OCI-LY1 (cell line): ENCODE measurements around the gene FOXK2.

ENCODE experiments used
- H2AFZ ChIP-seq: fragments of 200-600 bp; sonication (generic), shearing (Covaris generic); 2 replicates; pipeline ENCODE4 v1.6.0; 2014; ENCODE audit warnings: antibody characterized with exemption, mild to moderate bottlenecking, low read length
- H3F3A ChIP-seq: fragments of 200-600 bp; sonication (generic), shearing (Covaris generic); 2 replicates; pipeline ENCODE4 v1.6.0; 2014; ENCODE audit warnings: mild to moderate bottlenecking, antibody characterized with exemption, low read length, moderate library complexity; ENCODE audit not compliant: insufficient read depth
- H3K27ac ChIP-seq: fragments of 200-600 bp; sonication (generic); 2 replicates; pipeline ENCODE4 v1.5.1; 2014; ENCODE audit warnings: low read length, mixed run types, mild to moderate bottlenecking, low read depth; ENCODE audit not compliant: poor library complexity, severe bottlenecking
- H3K27me3 ChIP-seq: fragments of 200-600 bp; sonication (generic); 2 replicates; pipeline ENCODE4 v1.6.0; 2014; ENCODE audit warnings: antibody characterized with exemption, mild to moderate bottlenecking, low read length, moderate library complexity; ENCODE audit not compliant: insufficient read depth
- H3K36me3 ChIP-seq: fragments of 200-600 bp; sonication (generic); 2 replicates; pipeline ENCODE4 v1.6.1; 2014; ENCODE audit warnings: mild to moderate bottlenecking, antibody characterized with exemption, low read length, moderate library complexity, mixed read lengths; ENCODE audit not compliant: insufficient read depth
- H3K4me1 ChIP-seq: fragments of 200-600 bp; sonication (generic); 2 replicates; pipeline ENCODE4 v1.5.1; 2014; ENCODE audit warnings: mild to moderate bottlenecking, low read length, moderate library complexity; ENCODE audit not compliant: insufficient read depth, severe bottlenecking
- H3K4me2 ChIP-seq: fragments of 200-600 bp; sonication (generic), shearing (Covaris generic); 2 replicates; pipeline ENCODE4 v1.6.1; 2014; ENCODE audit warnings: low read length
- H3K4me3 ChIP-seq: fragments of 200-600 bp; sonication (generic); 2 replicates; pipeline ENCODE4 v1.5.1; 2014; ENCODE audit warnings: low read length, low read depth, mild to moderate bottlenecking, mixed read lengths; ENCODE audit not compliant: poor library complexity, severe bottlenecking
- H3K79me2 ChIP-seq: fragments of 200-600 bp; shearing (Covaris generic); 2 replicates; pipeline ENCODE4 v1.6.1; 2016; ENCODE audit warnings: mixed run types, low read length, mixed read lengths; ENCODE audit not compliant: insufficient read depth
- H3K9ac ChIP-seq: fragments of 200-600 bp; sonication (generic), shearing (Covaris generic); 2 replicates; pipeline ENCODE4 v1.6.1; 2014; ENCODE audit warnings: mild to moderate bottlenecking, low read length, mixed read lengths
- H3K9me2 ChIP-seq: fragments of 200-600 bp; sonication (generic), shearing (Covaris generic); 2 replicates; pipeline ENCODE4 v1.6.1; 2014; ENCODE audit warnings: low read depth, mild to moderate bottlenecking, low read length, mixed read lengths
- H3K9me3 ChIP-seq: fragments of 200-600 bp; shearing (Covaris generic); 2 replicates; pipeline ENCODE4 v1.6.1; 2014; ENCODE audit warnings: low read length, mixed read lengths
- H4K20me1 ChIP-seq: fragments of 200-600 bp; sonication (generic), shearing (Covaris generic); 2 replicates; pipeline ENCODE4 v1.6.0; 2016; ENCODE audit warnings: mild to moderate bottlenecking, low read length; ENCODE audit not compliant: insufficient read depth
- EZH2 ChIP-seq: fragments of 200-600 bp; sonication (generic), shearing (Covaris generic); IDR thresholded peaks from 2 replicates; pipeline ENCODE4 v1.8.0; 2017; ENCODE audit warnings: borderline replicate concordance, mixed run types, mild to moderate bottlenecking, antibody characterized with exemption, low read length, moderate library complexity, mixed read lengths
- TF ChIP-seq, protein P1 (sequence below): fragments of 200-600 bp; sonication (generic), shearing (Covaris generic); IDR thresholded peaks from 2 replicates; pipeline ENCODE4 v1.5.1; 2017; ENCODE audit warnings: mild to moderate bottlenecking, antibody characterized with exemption, low read length, moderate library complexity, mixed read lengths

FOXK2 gene

GRCh38 chr17:82630212-82630611 lies 110.7 kb downstream of the FOXK2 start:
- Histone ChIP-seq H3K9ac (no peak overlapping the region), H3K79me2 (peaks cover 6% of the 10 kb centered on the region), H3K4me3 (no peak overlapping the region), H3K9me2 (no peaks in the 10 kb centered on the region), H4K20me1 (no peaks in the 10 kb centered on the region), H3K9me3 (no peaks in the 10 kb centered on the region), H3K4me2 (no peak overlapping the region), H2AFZ (no peak overlapping the region), H3K4me1 (no peaks in the 10 kb centered on the region), H3F3A (no peaks in the 10 kb centered on the region), H3K36me3 (peaks cover 66% of the 10 kb centered on the region), H3K27ac (no peak overlapping the region), H3K27me3 (no peaks in the 10 kb centered on the region)
- TF ChIP-seq, protein P1, sequence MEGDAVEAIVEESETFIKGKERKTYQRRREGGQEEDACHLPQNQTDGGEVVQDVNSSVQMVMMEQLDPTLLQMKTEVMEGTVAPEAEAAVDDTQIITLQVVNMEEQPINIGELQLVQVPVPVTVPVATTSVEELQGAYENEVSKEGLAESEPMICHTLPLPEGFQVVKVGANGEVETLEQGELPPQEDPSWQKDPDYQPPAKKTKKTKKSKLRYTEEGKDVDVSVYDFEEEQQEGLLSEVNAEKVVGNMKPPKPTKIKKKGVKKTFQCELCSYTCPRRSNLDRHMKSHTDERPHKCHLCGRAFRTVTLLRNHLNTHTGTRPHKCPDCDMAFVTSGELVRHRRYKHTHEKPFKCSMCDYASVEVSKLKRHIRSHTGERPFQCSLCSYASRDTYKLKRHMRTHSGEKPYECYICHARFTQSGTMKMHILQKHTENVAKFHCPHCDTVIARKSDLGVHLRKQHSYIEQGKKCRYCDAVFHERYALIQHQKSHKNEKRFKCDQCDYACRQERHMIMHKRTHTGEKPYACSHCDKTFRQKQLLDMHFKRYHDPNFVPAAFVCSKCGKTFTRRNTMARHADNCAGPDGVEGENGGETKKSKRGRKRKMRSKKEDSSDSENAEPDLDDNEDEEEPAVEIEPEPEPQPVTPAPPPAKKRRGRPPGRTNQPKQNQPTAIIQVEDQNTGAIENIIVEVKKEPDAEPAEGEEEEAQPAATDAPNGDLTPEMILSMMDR: no peak
- TF ChIP-seq EZH2: no peak

DNA sequence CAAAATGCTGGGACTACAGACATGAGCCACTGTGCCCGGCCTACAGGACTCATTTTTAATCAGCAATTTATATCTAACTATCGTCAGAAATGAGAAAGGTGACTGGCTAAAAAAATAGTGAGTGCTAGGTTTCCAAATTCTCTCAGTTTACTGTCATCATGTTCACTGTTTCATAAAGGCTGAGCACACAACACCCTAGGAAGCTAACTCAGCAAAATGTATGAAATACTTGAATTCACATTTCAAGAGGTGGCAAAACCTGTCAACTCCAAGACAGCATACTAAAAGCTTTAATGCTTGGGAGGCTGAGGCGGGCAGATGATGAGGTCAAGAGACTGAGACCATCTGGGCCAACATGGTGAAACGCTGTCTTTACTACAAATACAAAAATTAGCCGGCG lies 112.0 kb downstream of the FOXK2 start:
- H3K36me3 ChIP-seq: peaks cover 62% of the 10 kb centered on the region
- no peaks in the 10 kb centered on the region for H3K4me1 ChIP-seq
- no peaks in the 10 kb centered on the region for H3K27me3 ChIP-seq
- H3K9me3 ChIP-seq: no peaks in the 10 kb centered on the region
- peaks cover 12% of the 10 kb centered on the region for H3K79me2 ChIP-seq
- TF ChIP-seq EZH2: no peak
- TF ChIP-seq, protein P1: no peak
- no peak overlapping the region for H3K27ac ChIP-seq
- no peak overlapping the region for H3K9ac ChIP-seq
- no peaks in the 10 kb centered on the region for H3F3A ChIP-seq
- no peak overlapping the region for H3K4me2 ChIP-seq
- H3K9me2 ChIP-seq: no peaks in the 10 kb centered on the region
- H3K4me3 ChIP-seq: no peak overlapping the region
- H4K20me1 ChIP-seq: no peaks in the 10 kb centered on the region
- no peak overlapping the region for H2AFZ ChIP-seq

GRCh38 chr17:82632451-82632850 lies 112.9 kb downstream of the FOXK2 start:
- H3K79me2 ChIP-seq: peaks cover 21% of the 10 kb centered on the region
- H3K27ac ChIP-seq: no peak overlapping the region
- no peak overlapping the region for H3K4me2 ChIP-seq
- H3K4me1 ChIP-seq: no peaks in the 10 kb centered on the region
- no peak for TF ChIP-seq EZH2
- TF ChIP-seq, protein P1: no peak
- no peaks in the 10 kb centered on the region for H3K9me3 ChIP-seq
- H3K4me3 ChIP-seq: no peak overlapping the region
- peaks cover 62% of the 10 kb centered on the region for H3K36me3 ChIP-seq
- H4K20me1 ChIP-seq: no peaks in the 10 kb centered on the region
- H3K9me2 ChIP-seq: no peaks in the 10 kb centered on the region
- no peak overlapping the region for H2AFZ ChIP-seq
- no peaks in the 10 kb centered on the region for H3F3A ChIP-seq
- H3K27me3 ChIP-seq: no peaks in the 10 kb centered on the region
- no peak overlapping the region for H3K9ac ChIP-seq
